Midbrain (tissue), 1 donor: ENCODE data around the gene TLK2.
"Not testable (repeated sequence)": the region's sequence is repeated elsewhere in the genome, so short reads cannot be mapped to it uniquely, and the experiment has no call there.

Source experiments
- DNase-seq: peaks from one replicate; lab custom pipeline; 2025; lab: John Stamatoyannopoulos, UW

Gene TLK2

DNA sequence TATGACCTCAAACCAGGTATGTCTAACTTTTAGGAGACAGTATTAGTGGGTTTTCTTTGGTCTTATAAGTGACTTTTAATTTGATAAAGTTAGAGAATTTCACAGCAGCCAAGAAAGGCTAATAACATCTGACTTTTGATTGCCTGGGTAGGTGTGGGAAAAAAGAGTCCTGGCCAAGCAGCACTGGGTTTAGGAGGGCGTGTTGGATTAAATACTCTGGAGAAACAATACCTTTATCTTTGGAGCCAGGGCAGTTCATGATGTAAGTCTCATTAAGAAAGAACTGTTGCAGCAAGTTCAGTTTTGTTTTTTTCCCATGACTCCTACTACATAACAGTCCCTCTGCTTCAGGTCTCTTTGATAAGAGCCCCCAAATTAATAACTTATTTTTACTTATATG lies 122.2 kb downstream of the TLK2 start:
- no peak for DNase-seq

DNA sequence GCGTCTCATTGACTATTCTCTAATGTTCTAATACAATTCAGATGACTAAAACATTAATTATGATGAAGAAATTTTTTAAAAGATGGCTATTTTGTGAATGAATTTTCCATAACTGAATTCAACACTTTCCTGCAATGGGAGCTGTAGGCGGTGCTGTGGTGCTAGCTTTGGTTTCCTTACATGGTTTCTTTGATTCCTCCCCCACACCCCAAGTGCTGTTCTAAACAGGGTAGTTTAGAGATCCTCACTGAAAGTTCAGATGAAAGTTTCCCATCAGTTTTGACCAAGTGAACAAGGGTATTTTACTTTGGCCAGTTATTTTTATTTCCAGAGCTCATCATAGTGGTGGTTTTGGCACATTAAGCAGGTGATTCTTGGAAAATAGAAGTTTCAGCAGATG lies 122.8 kb downstream of the TLK2 start:
- DNase-seq, result no peak

DNA sequence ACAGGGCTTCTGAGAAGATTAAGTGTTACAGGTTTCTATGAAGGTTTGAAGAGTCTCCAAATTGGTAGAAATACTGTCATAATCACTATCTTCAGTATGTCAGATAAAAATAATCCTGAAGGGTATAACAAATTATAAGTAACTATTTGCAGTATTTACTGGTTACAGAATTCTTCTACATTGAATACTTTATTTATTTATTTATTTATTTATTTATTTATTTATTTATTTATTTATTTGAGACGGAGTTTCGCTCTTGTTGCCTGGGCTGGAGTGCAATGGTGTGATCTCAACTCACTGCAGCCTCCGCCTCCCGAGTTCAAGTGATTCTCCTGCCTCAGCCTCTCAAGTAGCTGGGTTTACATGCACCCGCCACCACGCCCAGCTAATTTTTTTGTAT lies 125.2 kb downstream of the TLK2 start:
- not testable (repeated sequence) for DNase-seq

DNA sequence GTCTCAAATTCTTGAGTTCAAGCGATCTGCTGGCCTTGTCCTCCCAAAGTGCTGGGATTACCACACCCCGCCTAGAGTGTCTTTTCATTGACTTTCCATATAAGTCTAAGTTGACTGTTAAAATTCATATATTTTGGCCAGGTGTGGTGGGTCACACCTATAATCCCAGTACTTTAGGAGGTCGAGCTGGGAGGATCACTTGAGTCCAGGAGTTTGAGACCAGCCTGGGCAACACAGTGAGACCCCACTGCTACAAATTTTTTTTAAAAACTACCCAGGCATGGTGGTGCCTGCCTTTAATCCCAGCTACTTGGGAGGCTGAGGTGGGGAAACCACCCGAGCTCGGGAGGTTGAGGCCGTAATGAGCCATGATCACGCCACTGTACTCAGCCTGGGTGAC lies 127.0 kb downstream of the TLK2 start:
- DNase-seq, result no peak

DNA sequence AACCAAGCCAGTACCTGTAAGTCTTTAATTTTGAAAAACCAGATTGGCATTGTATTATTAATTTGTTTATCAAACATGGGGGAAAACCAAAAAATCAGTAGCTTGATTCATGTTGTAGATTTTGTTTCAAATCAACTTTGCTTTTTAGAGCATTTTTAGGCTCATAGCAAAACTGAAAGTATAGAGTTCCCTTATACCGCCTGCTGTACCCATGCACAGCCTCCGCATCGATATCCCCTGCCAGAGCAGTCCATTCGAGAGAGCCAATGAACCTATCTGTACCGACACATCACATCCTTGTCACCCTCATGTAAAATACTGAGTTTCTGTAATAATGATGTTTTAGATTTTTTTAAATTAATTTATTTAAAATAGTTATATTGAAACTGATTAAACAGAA lies 132.7 kb downstream of the TLK2 start:
- DNase-seq, result no peak

DNA sequence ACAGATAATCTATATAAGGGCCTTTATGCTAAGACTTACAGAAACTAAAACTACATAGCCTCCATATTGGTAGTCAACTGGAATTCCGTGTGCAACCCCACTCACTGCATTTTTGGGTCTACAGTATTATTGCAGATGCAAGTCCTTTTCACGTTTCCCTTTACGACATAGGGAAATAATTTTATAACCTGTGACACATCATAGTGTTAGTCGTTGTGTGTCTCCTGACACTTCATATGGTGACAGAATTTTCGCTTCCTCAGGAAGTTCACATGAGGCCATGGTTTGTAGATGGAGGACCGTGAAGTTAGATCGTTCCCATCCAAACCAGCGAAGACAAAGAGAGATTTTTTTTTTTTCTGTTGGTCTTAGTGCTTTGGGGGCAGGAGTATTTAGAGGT lies 133.1 kb downstream of the TLK2 start:
- no peak for DNase-seq

DNA sequence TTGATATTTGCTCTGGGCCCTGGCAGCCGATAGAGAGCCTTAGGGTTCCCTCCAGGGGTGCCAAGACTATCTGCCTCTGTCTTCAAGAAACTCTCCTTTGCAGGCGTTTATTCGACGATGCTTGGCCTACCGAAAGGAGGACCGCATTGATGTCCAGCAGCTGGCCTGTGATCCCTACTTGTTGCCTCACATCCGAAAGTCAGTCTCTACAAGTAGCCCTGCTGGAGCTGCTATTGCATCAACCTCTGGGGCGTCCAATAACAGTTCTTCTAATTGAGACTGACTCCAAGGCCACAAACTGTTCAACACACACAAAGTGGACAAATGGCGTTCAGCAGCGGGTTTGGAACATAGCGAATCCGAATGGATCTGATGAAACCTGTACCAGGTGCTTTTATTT lies 133.7 kb downstream of the TLK2 start:
- DNase-seq, result not testable (repeated sequence)

DNA sequence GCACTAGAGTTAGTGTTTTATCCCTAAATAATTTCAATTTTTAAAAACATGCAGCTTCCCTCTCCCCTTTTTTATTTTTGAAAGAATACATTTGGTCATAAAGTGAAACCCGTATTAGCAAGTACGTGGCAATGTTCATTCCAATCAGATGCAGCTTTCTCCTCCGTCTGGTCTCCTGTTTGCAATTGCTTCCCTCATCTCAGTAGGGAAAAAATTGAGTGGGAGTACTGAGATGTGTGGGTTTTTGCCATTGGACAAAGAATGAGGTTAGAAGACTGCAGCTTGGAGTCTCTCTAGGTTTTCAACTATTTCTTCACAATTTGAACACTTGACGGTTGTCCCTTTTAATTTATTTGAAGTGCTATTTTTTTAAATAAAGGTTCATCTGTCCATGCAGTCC lies 134.5 kb downstream of the TLK2 start:
- DNase-seq, result not testable (repeated sequence)

DNA sequence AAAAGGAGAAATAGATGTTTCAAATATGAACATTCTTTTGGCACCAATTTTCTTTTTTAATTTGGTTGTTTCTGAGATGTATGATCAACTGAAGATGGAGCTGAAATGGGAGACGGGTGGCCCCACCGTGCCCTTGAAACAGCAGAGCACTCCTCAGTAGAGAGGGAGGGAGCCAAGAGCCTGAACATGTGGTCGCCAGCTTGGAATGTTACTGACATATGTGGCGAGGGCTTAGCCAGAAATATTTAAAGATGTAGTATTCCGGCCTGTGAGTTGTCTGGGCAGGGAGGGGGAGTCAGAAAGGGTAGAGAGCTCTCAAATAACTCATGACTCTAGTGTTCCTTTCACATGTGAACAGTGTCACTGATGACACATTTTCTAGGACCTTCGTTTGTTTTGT lies 135.5 kb downstream of the TLK2 start:
- DNase-seq, result no peak

DNA sequence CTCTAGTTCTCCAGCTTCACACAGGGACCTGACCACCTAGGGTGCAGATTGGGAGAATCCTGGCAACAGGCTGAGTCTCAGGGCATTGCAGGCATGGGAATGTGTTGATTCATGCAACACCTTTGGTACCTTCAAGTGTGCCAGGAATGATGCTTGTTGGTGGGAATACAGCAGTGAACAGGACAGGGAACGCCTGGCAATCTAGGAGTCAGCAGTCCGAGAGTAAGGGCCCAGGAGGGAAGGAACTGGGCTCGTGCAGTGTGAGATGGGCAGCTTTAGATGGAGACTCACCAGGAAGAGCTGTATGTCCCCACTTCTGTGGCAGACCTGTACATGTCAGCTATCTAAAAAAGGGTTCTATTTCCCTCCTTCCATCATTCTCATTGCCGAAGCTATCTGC lies 136.9 kb downstream of the TLK2 start:
- no peak for DNase-seq

DNA sequence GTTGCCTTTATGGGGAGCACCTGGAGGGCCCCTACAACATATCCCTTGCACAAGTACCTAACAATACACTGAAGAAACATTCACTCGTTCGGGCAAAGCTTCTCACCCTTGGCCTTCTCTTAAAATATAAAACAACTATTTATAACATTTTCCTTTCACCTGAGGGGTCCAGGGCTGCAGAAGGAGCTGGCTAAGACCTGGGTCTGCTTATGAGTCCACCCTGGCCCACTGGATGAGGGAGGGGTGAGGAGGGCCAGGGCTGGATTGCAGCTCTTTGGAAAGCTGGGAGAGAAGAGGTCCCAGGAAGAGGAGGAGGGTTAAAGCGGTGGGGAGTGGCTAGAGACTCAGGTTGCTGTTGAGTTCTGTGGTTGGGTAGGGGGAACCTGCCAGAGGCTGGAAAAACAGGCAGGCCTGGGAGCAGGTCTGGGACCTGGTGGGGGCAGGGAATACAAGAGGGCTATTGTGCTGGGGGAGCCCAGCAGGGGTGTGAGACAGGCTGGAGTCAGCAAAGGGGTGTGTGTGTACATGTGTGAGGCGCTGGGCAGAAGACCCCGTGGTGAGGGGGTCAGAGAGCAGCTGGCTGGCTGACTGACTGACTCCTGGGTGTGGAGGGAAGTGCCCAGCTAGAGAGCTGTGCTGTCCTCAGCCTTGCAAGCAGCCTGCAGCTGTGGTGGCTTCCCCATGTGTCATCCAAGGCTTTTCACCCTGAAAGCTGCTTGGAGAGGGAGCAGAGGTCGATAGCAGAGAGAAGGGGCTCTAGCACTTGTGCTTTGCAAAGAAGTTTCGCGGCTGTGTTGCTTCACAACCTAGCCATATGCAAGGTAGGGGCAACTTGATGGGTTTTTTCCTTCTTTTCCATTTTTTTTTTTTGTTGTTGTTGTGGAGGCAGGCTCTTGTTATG lies 138.6 kb downstream of the TLK2 start:
- no peak for DNase-seq

DNA sequence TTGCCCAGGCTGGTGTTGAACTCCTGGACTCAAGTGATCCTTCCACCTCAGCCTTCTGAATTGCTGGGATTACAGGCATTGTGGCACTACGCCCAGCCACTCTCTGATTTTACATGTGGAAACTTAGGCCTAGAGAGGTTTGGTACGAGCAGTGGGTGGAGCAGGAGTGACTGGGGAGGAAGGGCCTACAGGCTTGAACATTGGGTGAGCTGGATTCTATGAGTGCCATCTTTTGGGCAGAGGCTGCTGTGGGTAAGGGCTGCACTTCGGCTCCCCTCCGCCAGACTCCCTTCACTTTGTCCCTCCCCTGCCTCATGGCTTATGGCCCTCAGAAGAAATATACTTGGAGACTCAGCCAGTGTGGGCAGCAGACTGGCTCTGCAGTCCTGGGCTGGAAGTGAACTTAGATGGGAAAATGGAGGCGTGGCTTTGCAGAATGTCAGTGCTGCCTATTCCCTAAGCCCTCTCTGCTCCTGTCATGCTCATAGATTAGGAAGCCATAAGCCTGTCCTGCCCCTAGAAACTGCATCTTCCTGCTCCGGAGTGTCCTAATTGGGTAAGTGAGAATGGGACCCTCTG lies 139.4 kb downstream of the TLK2 start:
- no peak for DNase-seq

DNA sequence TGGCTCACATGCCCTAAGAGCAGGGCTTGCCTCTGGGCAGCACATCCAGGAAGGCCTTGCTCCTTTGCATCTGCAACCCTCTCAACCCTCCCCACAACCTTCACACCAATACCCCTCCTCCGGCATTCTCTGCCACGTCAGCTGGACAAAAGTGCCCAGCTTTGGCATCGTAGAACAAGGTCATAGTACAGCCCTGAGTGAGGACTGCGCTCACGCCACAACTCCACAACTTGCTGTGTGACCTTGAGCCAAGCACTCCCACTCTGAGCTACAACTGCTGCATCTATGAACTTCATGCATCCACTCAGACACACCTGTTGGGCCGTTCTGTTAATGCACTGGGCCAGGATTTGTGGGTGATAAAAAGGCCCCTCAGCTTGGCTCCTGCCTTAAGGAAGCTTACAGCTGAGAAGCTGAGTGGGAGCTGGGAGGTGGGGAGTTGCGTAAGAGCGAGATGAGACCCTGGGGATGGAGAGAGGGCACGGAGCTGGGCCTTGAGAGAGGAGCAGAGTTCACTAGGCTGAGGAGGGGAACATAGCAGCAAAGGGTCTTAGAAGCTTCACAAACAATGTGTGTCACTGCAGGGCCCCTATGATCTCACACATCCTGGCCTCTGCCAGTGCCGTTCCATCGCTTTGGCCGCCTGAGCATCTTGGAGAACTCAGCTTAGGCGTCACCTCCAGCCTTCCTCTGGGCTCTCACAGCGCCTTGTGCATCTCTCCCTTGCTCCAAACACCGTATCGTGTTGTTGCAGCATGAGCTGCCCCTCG lies 140.2 kb downstream of the TLK2 start:
- DNase-seq, result no peak

DNA sequence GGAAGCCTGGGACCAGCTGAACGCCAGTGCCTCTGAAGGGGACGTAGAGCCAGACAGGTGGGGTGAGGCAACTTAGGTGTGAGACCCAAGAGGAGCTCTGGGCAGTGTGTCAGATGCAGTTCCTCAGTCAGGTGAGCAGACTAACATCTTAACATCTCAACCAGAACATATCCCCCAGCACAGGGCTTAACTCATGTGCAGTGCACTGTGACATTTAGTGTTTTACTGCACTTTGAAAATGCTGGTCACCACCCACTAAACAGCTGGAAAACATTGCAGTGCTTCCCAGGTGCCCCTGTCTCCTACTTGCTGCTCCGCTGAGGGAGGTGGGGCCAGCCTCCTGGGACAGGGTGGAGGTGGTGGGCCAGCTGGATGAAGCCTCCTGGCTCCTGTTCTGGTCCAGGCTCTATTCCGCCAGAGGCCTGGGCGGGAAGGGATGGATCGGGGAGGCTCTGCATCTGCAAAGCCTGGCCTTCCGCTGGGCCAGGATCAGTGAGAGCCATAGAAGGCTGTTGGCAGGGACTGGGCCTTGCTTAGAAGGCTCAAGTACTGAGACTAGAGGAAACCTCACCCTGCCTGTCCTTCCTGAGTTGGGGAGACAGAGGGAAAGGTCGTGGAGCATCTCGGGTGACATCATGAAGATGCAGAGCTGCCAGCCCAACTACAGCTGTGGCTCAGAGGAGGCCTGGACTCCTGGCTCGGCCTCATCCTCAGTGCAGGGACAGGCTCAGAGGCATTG lies 141.0 kb downstream of the TLK2 start:
- DNase-seq, result no peak

DNA sequence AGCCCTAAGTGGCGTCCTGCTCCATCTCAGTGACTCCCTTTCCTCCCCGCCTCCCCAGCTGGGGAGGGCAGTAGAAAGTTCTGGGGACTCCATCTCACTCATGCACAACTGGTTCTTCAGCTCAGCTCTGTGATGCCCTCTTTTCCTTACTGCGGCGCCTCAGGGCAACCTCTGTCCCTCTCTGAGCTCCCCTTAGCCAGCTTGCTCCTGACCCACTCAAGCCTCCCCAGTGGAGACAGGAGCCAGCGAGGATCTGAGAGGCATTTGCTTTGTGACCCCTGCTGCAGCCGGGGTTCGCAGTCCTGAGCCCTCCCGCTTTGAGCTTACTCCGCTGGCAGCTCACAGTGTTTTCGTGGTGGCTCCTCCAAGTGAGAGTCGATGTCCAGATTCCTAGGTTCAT lies 142.6 kb downstream of the TLK2 start:
- DNase-seq, result no peak

DNA sequence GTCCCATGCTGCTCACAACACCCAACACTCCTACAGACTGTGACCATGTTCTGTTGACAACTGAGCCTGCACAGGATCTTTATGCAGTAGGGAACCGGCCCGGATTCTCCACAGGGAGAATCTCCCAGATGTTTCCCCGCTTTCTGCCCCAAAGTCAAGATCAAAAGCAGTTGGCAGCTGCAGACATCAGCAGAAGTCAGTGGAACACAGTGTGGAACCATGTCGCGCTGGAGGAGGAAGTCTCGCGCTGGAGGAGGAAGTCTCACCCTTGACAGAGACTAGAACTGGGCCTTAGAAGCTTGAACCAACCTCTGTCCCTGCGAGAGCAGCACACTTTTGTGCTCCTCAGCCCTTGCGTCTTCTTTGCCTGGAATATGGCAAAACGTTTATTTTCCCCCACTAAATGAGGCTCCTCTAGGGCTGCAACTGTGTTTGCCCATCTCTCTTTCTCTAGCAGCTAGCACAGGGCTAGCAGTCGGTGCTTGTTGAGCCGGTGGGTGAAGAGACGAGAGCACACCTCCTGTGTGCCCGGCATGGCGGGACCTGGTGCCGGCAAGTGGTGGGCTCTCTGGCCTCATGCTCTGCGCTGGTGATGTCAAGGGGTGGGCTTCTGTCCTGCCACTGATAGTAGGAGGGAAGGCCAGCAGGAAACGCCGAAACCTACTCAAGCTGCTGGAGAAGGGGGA lies 146.7 kb downstream of the TLK2 start:
- DNase-seq, result no peak

DNA sequence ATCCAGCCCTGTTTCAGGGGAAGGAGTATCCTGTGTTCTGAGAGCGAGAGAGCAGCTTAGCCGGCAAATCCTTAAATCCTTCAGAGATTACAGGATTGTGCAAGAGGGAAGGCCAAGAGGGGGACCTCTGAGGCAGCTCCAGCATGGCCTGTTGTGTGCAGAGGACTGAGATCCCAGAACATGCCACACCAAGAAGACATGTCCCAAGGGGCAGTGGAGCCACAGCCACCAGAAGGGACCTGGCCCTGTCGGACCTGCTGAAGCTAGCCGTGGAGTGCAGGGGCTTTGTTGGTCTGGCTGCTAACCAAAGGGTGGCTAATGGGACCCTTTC lies 147.2 kb downstream of the TLK2 start:
- no peak for DNase-seq

DNA sequence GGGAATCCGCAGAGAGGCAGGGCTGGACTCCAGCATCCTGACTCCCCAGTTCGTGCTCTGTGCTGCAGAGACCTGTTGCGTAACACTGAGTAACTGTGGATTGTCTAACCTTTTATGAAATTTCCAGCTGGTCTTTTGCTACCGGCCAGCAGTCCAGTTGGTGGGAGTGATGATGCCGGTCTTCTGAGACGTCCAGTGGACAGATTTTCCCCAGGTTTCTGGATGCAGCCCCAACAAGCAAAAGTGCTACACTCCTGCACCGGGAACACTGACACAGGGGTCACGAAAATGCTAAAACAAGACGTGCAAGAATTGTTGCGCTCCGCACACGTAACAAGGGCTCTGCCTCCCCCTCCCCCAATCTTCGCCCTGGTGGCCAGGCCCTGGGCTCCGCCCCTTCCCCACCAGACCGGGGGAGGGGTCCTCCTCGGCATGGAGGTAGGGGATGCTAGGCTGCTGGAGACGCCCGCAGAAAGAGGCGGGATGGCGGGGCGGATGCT lies 148.1 kb downstream of the TLK2 start:
- DNase-seq, result no peak

DNA sequence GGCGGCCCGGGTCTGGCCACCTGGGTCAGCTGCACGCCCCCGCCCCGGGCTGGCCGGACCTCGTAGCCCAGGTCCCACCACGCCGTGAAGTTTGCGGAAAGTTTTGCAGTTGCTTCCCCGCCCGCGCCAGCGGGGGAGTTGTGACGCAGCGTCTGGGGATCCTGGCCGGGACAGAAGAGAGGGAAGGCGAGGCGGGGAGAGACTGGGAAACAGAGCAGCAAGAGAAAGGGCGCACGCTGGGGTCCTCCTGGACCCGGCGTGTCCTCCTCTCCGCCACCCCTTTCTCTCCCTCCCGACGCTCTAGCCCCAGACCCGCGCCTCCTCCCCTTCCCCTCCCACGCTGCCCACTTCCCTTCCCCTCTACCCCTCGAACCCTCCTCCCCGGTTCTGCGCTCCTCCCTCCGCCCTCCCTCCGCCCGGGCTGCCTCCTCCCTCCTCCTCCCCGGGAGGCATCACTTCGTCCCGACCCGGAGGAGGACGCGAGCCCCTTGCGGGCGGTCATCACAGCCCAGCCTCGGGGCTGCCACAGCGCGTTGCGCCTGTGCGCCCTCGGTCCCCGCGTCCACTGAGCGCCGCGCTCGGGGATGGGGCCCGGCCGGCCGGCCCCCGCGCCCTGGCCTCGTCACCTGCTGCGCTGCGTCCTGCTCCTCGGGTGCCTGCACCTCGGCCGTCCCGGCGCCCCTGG lies 148.7 kb downstream of the TLK2 start, which contains the start of gene MRC2:
Gene MRC2, plus strand, starts transcription at position 452 of the 685 bp plus-strand sequence. Its CDS starts 133 bp downstream, at position 585.
- no peak for DNase-seq

DNA sequence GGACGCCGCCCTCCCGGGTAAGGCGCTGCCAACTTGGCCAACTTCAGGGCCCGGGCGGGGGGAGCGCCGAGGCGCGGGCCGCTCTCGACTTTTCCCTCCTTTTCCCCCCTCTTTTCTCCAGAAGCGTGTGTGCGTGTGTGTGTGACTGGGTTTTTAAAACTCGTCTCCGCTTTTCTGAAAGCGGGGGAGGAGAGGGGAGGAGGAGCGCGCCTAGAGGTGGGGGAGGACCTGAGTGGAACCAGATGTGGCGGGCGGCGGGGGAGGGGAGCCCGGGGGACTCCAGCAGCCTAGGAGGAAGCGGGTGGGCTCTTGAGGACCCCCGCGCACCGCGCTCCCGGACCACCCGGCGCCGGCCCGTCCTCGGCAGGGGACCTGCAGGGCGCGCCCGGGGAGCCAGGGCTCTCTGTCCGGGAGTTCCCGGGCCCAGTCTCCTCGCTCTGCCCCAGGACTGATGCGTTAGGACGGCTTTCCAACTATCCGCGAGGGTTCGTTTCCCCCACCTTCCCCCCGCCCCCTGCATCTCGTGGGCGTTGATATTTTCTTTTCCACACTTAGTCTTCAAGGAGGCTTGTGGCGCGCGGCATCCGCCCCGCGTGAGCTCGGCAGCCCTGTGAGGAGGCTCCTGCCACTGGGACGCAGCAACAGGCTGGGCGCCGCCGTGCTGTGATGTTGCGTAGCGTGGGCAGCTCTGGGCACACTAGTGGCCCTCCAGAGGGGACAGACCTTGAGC lies 149.4 kb downstream of the TLK2 start:
- no peak for DNase-seq
